ENCODE measurements around the gene IFT22.
"Not testable (repeated sequence)": the region's sequence is repeated elsewhere in the genome, so short reads cannot be mapped to it uniquely, and the experiment has no call there.

IFT22 gene

DNA sequence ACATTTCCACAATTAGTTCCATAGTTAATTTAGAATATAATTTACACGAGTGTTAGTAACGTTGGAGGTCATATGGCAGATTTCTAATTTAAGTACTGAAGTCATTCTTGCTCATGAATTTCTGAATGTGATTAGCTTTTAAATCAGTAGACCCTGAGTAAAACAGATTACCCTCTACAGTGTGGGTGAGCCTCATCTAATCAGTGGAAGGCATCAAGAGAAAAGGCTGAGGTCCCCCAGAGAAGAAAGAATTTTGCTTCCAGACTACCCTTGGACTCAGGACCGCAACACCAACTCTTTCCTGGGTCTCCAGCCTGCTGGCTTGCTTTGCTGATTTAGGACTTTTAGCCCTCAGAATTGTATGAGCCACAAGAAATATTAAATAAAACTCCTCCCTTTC lies 33.2 kb downstream of the IFT22 start:
- Histone ChIP-seq H3K36me3 (ENCODE audit: control insufficient read depth, insufficient read depth, low read length) (no peaks in the 10 kb centered on the region), H3K4me2 (ENCODE audit: low read length) (no peak overlapping the region), H3K4me1 (no peaks in the 10 kb centered on the region), H3K27me3 (ENCODE audit: control insufficient read depth, insufficient read depth, low read length) (no peaks in the 10 kb centered on the region), H3K9ac (no peak overlapping the region), H3K79me2 (no peaks in the 10 kb centered on the region), H3K27ac (no peak overlapping the region), H2AFZ (no peak overlapping the region), H3K4me3 (ENCODE audit: low read depth, low read length) (no peak overlapping the region), H3K9me3 (ENCODE audit: control insufficient read depth, low read length) (no peaks in the 10 kb centered on the region)
- TF ChIP-seq CTCF (IDR thresholded peaks at IDR 0.05): no peak

DNA sequence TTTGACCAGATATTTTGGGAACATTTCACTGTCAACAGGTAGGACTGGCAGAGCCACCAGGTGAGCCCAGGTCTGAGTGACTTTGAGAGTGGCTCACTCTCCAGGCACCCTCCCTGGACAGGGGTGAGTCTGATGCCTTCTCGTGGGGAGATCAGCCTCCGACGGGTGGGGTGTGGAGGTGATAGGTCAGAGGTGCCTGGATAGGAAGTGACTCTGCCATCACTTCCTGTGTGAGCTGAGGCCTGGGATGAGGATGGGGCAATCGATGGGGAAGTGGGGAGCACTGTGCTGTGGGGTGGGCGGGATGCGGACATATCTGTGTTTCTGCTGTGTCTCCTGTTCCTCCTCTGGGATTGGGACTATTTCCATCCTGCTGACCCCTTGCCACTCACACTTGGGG lies 34.6 kb downstream of the IFT22 start:
- Histone ChIP-seq H3K27ac (no peak overlapping the region), H3K4me2 (ENCODE audit: low read length) (no peak overlapping the region), H3K4me3 (ENCODE audit: low read depth, low read length) (no peak overlapping the region), H3K36me3 (ENCODE audit: control insufficient read depth, insufficient read depth, low read length) (no peaks in the 10 kb centered on the region), H3K27me3 (ENCODE audit: control insufficient read depth, insufficient read depth, low read length) (no peaks in the 10 kb centered on the region), H3K9me3 (ENCODE audit: control insufficient read depth, low read length) (no peaks in the 10 kb centered on the region), H3K9ac (no peak overlapping the region), H3K4me1 (no peaks in the 10 kb centered on the region), H3K79me2 (no peaks in the 10 kb centered on the region), H2AFZ (no peak overlapping the region)
- no peak for TF ChIP-seq CTCF (IDR thresholded peaks at IDR 0.05)

GRCh38 chr7:101285880-101286279 lies 35.7 kb downstream of the IFT22 start:
- H3K36me3 ChIP-seq (ENCODE audit: control insufficient read depth, insufficient read depth, low read length); H3K79me2 ChIP-seq; H3K4me2 ChIP-seq (ENCODE audit: low read length); H3K27ac ChIP-seq; H2AFZ ChIP-seq; H3K4me3 ChIP-seq (ENCODE audit: low read depth, low read length); H3K27me3 ChIP-seq (ENCODE audit: control insufficient read depth, insufficient read depth, low read length); H3K9me3 ChIP-seq (ENCODE audit: control insufficient read depth, low read length); H3K4me1 ChIP-seq; H3K9ac ChIP-seq: not testable (repeated sequence)

DNA sequence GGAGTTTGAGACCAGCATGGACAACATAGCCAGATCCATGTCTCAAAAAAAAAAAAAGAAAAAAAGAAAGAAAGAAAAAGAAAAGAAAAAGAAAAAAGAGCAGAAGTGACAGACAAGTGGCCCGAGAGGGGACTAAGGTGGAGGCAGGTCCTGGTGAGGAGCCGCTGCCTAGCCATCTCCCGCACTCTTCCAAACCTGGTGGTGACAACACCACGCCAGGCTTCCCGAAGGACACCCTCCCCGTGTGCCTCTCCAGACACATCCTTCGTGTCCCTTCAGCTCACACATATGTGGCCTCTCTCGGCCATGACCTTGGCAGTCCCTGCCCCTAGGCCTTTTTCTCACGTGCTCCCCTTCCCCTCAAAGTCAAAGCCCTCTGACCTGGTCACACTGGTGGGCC lies 36.4 kb downstream of the IFT22 start:
- Histone ChIP-seq H3K27ac (no peak overlapping the region), H3K4me2 (ENCODE audit: low read length) (no peak overlapping the region), H3K4me3 (ENCODE audit: low read depth, low read length) (no peak overlapping the region), H3K4me1 (no peaks in the 10 kb centered on the region), H3K9ac (no peak overlapping the region), H3K79me2 (no peaks in the 10 kb centered on the region), H3K27me3 (ENCODE audit: control insufficient read depth, insufficient read depth, low read length) (no peaks in the 10 kb centered on the region), H3K9me3 (ENCODE audit: control insufficient read depth, low read length) (no peaks in the 10 kb centered on the region), H3K36me3 (ENCODE audit: control insufficient read depth, insufficient read depth, low read length) (no peaks in the 10 kb centered on the region), H2AFZ (no peak overlapping the region)
- TF ChIP-seq CTCF (IDR thresholded peaks at IDR 0.05): no peak

DNA sequence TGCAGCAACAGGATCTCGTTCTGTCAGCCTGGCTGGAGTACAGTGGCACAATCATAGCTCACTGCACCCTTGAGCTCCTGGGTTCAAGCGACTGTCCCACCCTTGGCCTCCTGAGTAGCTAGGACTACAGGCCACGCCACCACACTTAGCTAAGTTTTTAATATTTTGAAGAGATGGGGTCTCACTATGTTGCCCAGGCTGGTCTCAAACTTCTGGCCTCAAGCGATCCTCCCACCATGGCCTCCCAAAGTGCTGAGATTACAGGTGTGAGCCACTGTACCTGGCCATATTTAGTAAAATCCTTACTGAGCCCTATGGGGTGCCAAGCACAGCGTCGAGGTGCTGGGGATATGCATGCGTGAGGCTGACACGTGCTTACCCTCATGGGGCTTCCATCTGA lies 40.7 kb downstream of the IFT22 start:
- not testable (repeated sequence) for H3K4me2 ChIP-seq (ENCODE audit: low read length); H2AFZ ChIP-seq; H3K9ac ChIP-seq; H3K36me3 ChIP-seq (ENCODE audit: control insufficient read depth, insufficient read depth, low read length); H3K4me3 ChIP-seq (ENCODE audit: low read depth, low read length); H3K79me2 ChIP-seq; H3K9me3 ChIP-seq (ENCODE audit: control insufficient read depth, low read length); H3K27ac ChIP-seq; H3K27me3 ChIP-seq (ENCODE audit: control insufficient read depth, insufficient read depth, low read length); H3K4me1 ChIP-seq

- Histone ChIP-seq H3K9me3 (ENCODE audit: control insufficient read depth, low read length) (no peaks in the 10 kb centered on the region), H3K4me1 (no peaks in the 10 kb centered on the region), H3K4me3 (ENCODE audit: low read depth, low read length) (no peak overlapping the region), H3K4me2 (ENCODE audit: low read length) (no peak overlapping the region), H3K27ac (no peak overlapping the region), H3K9ac (no peak overlapping the region), H3K27me3 (ENCODE audit: control insufficient read depth, insufficient read depth, low read length) (no peaks in the 10 kb centered on the region), H3K36me3 (ENCODE audit: control insufficient read depth, insufficient read depth, low read length) (no peaks in the 10 kb centered on the region), H3K79me2 (no peaks in the 10 kb centered on the region), H2AFZ (no peak overlapping the region)
- no peak for TF ChIP-seq CTCF (IDR thresholded peaks at IDR 0.05)
Observed at GRCh38 chr7:101278461-101279292, 42.9 kb downstream of the IFT22 start.

Measured in parathyroid adenoma (tissue), 2 donors.